Measurements from ENCODE around the gene PLA2G12B. TPM values are rescaled to one million over a fixed set of nuclear protein-coding genes. Genes with fewer than 3 reads are reported as not detected.

The PLA2G12B gene, protein sequence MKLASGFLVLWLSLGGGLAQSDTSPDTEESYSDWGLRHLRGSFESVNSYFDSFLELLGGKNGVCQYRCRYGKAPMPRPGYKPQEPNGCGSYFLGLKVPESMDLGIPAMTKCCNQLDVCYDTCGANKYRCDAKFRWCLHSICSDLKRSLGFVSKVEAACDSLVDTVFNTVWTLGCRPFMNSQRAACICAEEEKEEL
- not detected in 2 replicates for total RNA-seq

DNA sequence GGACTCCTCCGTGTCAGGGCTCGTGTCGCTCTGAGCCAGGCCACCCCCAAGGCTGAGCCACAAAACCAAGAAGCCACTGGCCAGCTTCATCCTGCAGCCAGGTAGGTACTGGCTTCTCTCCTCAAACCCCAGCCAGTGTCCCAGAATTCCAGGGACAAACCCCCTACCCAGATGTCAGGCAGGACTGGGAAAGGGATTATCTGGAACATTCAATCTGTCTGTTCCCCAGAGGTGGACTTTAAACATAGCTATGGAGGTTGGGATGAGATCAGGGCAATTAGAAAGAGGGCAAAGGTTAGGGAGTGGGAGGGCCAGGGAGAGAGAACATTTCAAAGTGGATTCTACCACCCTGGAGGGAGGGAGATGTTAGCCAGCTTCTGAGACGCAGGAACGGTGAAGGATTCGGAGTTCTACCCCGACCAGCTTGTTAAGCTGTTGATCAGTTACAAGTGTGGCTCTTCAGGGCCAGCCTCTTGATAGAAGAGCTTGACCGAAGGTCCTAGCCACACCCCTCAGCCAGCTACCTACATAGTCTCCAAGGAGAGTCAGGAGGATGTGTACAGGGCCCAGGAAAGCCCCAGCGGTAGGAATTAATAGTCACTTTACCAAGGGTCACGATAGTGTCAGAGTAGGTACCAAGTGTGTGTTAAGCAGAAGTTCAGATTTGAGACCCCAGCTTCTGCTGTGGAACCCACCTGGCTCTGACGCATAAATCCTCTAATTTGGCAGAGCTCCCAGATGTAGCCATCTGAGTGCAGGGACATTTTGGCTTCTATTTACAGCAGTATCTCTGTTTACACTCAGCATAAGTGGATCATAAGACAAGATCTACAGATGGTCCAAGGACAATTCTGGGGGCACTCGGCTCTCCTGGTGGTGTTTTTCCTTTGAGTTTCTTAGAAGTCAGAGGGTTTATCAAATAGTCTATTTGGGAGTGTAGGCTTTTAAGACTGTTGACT is at the start of gene PLA2G12B:
Gene PLA2G12B (minus strand): TSS at position 211 of the 959 bp plus-strand sequence. CDS start 121 bp downstream, at position 90.

GRCh38 chr10:72893136-72893798 is 61.3 kb downstream of the PLA2G12B start, which contains the start of gene OIT3:
Gene OIT3 (plus strand): TSS chr10:72893739. CDS start chr10:72893799, 60 bp downstream.

Other genes starting within 250 kb of the PLA2G12B start
- 0.09 TPM in 2 replicates for gene OIT3, start 61.1 kb downstream of the PLA2G12B start, total RNA-seq
- 57.9 and 284 TPM in 2 replicates for gene P4HA1, start 142.1 kb upstream of the PLA2G12B start, total RNA-seq
- gene NUDT13, start 155.6 kb upstream of the PLA2G12B start, total RNA-seq: 0.63 and 1.6 TPM in 2 replicates
- 21.2 and 22.0 TPM in 2 replicates for gene ECD, start 213.2 kb upstream of the PLA2G12B start, total RNA-seq
- 22.5 and 28.7 TPM in 2 replicates for gene FAM149B1, start 213.3 kb upstream of the PLA2G12B start, total RNA-seq